Fibroblast of skin of scalp (primary cell): Measurements from ENCODE around the gene LRIG2.
A peak's percentile ranks its signal among the peaks of the same experiment; 100 is the strongest.

ENCODE experiments used
- DNase-seq: peaks from one replicate; pipeline ENCODE4 v3.0.0-alpha.2; 2013

The LRIG2 gene

GRCh38 chr1:113170519-113170918 is 97.5 kb downstream of the LRIG2 start:
- no peak for DNase-seq

DNA sequence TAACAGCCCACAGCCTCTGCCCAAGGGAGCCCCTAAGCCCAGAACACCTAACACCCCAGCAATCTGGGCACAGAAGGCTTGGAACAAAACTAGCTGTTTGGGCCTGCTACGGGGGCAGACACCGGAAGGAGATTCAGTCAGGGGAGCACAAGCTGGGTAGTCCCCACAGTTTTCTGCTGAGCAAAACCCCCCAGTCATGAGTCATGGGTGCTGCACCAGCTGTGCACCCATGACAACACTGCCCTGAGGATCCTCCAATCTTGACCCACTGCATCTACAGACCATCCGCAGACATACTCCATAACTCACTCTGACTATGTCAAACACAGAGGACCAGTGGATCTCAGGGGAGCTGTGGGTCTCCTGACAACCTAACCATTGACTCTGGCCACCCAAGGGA is 105.1 kb downstream of the LRIG2 start:
- DNase-seq = no peak

DNA sequence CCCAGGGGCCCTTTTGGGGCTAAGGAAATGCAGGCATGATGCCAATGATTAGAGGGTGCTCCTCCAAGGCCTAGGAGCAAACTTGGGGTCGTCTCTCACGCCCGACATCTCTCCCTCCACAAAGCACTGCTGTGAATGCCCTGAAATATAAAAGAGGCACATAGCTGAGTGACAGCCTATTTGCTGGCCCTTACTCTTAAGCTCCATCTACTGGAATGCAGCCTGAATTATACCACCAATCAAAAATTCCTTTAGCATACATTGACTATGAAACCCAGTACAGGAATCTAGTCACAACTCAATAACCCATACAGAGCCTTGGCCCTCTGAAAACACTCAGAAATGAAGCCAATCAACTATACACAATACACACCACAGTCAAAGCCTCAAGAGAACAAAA is 105.5 kb downstream of the LRIG2 start:
- DNase-seq = peak; percentile 7
